Measurements from ENCODE around the gene SEMA4D.
A peak's percentile ranks its signal among the peaks of the same experiment; 100 is the strongest.
"Not testable (repeated sequence)": the region's sequence is repeated elsewhere in the genome, so short reads cannot be mapped to it uniquely, and the experiment has no call there.

SEMA4D gene

GRCh38 chr9:89486681-89487080, 11.2 kb downstream of the SEMA4D start:
- Histone ChIP-seq H3K9ac (ENCODE audit: low read length in 5 of 5) (no peak overlapping the region), H3K4me1 (ENCODE audit: control insufficient read depth in 5 of 5, insufficient read depth in 5 of 5, low read length in 5 of 5) (peaks cover 0 to 12% (median 0%) of the 10 kb centered on the region in 5 donors), H3K27me3 (ENCODE audit: control insufficient read depth in 5 of 5, insufficient read depth in 4 of 5, low read length in 5 of 5) (peaks cover 0 to 3% (median 0%) of the 10 kb centered on the region in 5 donors), H3K9me3 (ENCODE audit: control insufficient read depth in 5 of 5, low read length in 5 of 5) (peaks cover 0 to 5% (median 4%) of the 10 kb centered on the region in 5 donors), H3K27ac (ENCODE audit: low read depth, low read length) (no peak overlapping the region), H3K4me3 (ENCODE audit: low read depth in 1 of 5, low read length in 5 of 5) (no peak overlapping the region), H3K36me3 (ENCODE audit: control insufficient read depth in 5 of 5, insufficient read depth in 5 of 5, low read length in 5 of 5) (no peaks in the 10 kb centered on the region)

GRCh38 chr9:89484475-89485404, 13.2 kb downstream of the SEMA4D start:
- H3K9ac ChIP-seq (ENCODE audit: low read length in 5 of 5), result no peak overlapping the region
- no peaks in the 10 kb centered on the region for H3K36me3 ChIP-seq (ENCODE audit: control insufficient read depth in 5 of 5, insufficient read depth in 5 of 5, low read length in 5 of 5)
- H3K4me3 ChIP-seq (ENCODE audit: low read depth in 1 of 5, low read length in 5 of 5), result peak overlapping the region; percentile 30 to 61 (median 33)
- peaks cover 0 to 12% (median 0%) of the 10 kb centered on the region in 5 donors for H3K4me1 ChIP-seq (ENCODE audit: control insufficient read depth in 5 of 5, insufficient read depth in 5 of 5, low read length in 5 of 5)
- peaks cover 0 to 3% (median 0%) of the 10 kb centered on the region in 5 donors for H3K27me3 ChIP-seq (ENCODE audit: control insufficient read depth in 5 of 5, insufficient read depth in 4 of 5, low read length in 5 of 5)
- peaks cover 0 to 5% (median 4%) of the 10 kb centered on the region in 5 donors for H3K9me3 ChIP-seq (ENCODE audit: control insufficient read depth in 5 of 5, low read length in 5 of 5)
- no peak overlapping the region for H3K27ac ChIP-seq (ENCODE audit: low read depth, low read length)

DNA sequence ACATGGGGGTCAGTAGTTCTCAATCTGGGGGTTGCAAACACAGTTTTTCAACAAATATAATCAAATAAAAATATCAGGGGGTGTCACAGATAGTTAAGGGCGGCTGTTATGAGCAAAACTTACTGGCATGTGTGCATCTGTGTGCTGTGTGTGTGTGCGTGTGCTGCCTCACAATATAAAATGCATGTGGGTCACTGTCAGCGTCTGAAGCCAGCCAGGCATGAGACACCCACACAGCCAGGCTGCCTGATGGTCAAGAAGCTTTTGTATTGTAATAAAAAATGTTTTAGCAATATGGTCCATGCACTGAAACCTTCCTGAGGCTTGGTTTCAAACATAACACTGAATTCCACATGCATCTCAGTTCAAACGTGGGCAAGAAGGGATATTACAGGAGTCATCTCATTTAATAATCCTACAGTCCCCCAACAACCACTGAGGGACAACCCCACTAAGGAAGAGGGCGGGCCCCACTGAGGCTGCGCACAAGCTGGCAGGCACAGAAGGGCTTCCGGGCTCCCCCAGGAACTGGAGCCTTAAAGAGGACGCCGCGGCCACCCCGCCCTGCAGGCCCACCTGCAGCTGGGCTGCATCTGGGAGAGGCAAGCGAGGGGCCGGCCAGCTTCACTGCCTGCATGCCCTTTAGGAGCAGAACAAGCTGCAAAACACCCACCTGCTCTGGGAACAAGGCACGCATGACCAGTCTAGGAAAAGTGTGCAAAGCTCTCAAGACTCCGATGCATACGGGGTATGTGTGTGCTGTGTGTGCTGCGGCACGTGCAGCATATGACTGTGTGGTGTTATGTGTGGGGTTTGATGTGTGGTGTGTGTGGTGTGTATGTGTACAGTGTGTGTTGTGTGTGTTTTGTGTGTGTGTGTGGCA, 14.1 kb downstream of the SEMA4D start:
- Histone ChIP-seq H3K27me3 (ENCODE audit: control insufficient read depth in 5 of 5, insufficient read depth in 4 of 5, low read length in 5 of 5) (peaks cover 0 to 3% (median 0%) of the 10 kb centered on the region in 5 donors), H3K9ac (ENCODE audit: low read length in 5 of 5) (no peak overlapping the region), H3K4me1 (ENCODE audit: control insufficient read depth in 5 of 5, insufficient read depth in 5 of 5, low read length in 5 of 5) (peaks cover 0 to 12% (median 0%) of the 10 kb centered on the region in 5 donors), H3K36me3 (ENCODE audit: control insufficient read depth in 5 of 5, insufficient read depth in 5 of 5, low read length in 5 of 5) (no peaks in the 10 kb centered on the region), H3K9me3 (ENCODE audit: control insufficient read depth in 5 of 5, low read length in 5 of 5) (peaks cover 0 to 8% (median 4%) of the 10 kb centered on the region in 5 donors), H3K27ac (ENCODE audit: low read depth, low read length) (no peak overlapping the region), H3K4me3 (ENCODE audit: low read depth in 1 of 5, low read length in 5 of 5) (peak overlapping the region; percentile 30 to 61 (median 33))

- Histone ChIP-seq H3K27ac (ENCODE audit: low read depth, low read length) (no peak overlapping the region), H3K9ac (ENCODE audit: low read length in 5 of 5) (no peak overlapping the region), H3K4me1 (ENCODE audit: control insufficient read depth in 5 of 5, insufficient read depth in 5 of 5, low read length in 5 of 5) (peaks cover 0 to 16% (median 0%) of the 10 kb centered on the region in 5 donors), H3K9me3 (ENCODE audit: control insufficient read depth in 5 of 5, low read length in 5 of 5) (peaks cover 0 to 9% (median 4%) of the 10 kb centered on the region in 5 donors), H3K27me3 (ENCODE audit: control insufficient read depth in 5 of 5, insufficient read depth in 4 of 5, low read length in 5 of 5) (peaks cover 0 to 3% (median 0%) of the 10 kb centered on the region in 5 donors), H3K4me3 (ENCODE audit: low read depth in 1 of 5, low read length in 5 of 5) (no peak overlapping the region), H3K36me3 (ENCODE audit: control insufficient read depth in 5 of 5, insufficient read depth in 5 of 5, low read length in 5 of 5) (no peaks in the 10 kb centered on the region)
Measured at GRCh38 chr9:89482901-89483361, 15.0 kb downstream of the SEMA4D start.

GRCh38 chr9:89482056-89482851, 15.7 kb downstream of the SEMA4D start:
- H3K9ac ChIP-seq (ENCODE audit: low read length in 5 of 5), result no peak overlapping the region
- peaks cover 0 to 3% (median 0%) of the 10 kb centered on the region in 5 donors for H3K27me3 ChIP-seq (ENCODE audit: control insufficient read depth in 5 of 5, insufficient read depth in 4 of 5, low read length in 5 of 5)
- no peak overlapping the region for H3K27ac ChIP-seq (ENCODE audit: low read depth, low read length)
- peaks cover 0 to 9% (median 4%) of the 10 kb centered on the region in 5 donors for H3K9me3 ChIP-seq (ENCODE audit: control insufficient read depth in 5 of 5, low read length in 5 of 5)
- H3K4me1 ChIP-seq (ENCODE audit: control insufficient read depth in 5 of 5, insufficient read depth in 5 of 5, low read length in 5 of 5), result peaks cover 0 to 23% (median 2%) of the 10 kb centered on the region in 5 donors
- H3K4me3 ChIP-seq (ENCODE audit: low read depth in 1 of 5, low read length in 5 of 5), result no peak overlapping the region
- no peaks in the 10 kb centered on the region for H3K36me3 ChIP-seq (ENCODE audit: control insufficient read depth in 5 of 5, insufficient read depth in 5 of 5, low read length in 5 of 5)

- H3K36me3 ChIP-seq (ENCODE audit: control insufficient read depth in 5 of 5, insufficient read depth in 5 of 5, low read length in 5 of 5), result no peaks in the 10 kb centered on the region
- H3K4me3 ChIP-seq (ENCODE audit: low read depth in 1 of 5, low read length in 5 of 5), result no peak overlapping the region
- H3K9ac ChIP-seq (ENCODE audit: low read length in 5 of 5), result no peak overlapping the region
- H3K4me1 ChIP-seq (ENCODE audit: control insufficient read depth in 5 of 5, insufficient read depth in 5 of 5, low read length in 5 of 5), result peaks cover 0 to 28% (median 5%) of the 10 kb centered on the region in 5 donors
- H3K9me3 ChIP-seq (ENCODE audit: control insufficient read depth in 5 of 5, low read length in 5 of 5), result peaks cover 0 to 9% (median 2%) of the 10 kb centered on the region in 5 donors
- H3K27ac ChIP-seq (ENCODE audit: low read depth, low read length), result no peak overlapping the region
- H3K27me3 ChIP-seq (ENCODE audit: control insufficient read depth in 5 of 5, insufficient read depth in 4 of 5, low read length in 5 of 5), result peaks cover 0 to 3% (median 0%) of the 10 kb centered on the region in 5 donors
Measured at GRCh38 chr9:89481538-89481915, 16.4 kb downstream of the SEMA4D start.

- no peak overlapping the region for H3K4me3 ChIP-seq (ENCODE audit: low read depth in 1 of 5, low read length in 5 of 5)
- no peak overlapping the region for H3K27ac ChIP-seq (ENCODE audit: low read depth, low read length)
- no peaks in the 10 kb centered on the region for H3K36me3 ChIP-seq (ENCODE audit: control insufficient read depth in 5 of 5, insufficient read depth in 5 of 5, low read length in 5 of 5)
- H3K4me1 ChIP-seq (ENCODE audit: control insufficient read depth in 5 of 5, insufficient read depth in 5 of 5, low read length in 5 of 5), result peaks cover 0 to 28% (median 5%) of the 10 kb centered on the region in 5 donors
- H3K9me3 ChIP-seq (ENCODE audit: control insufficient read depth in 5 of 5, low read length in 5 of 5), result peaks cover 0 to 8% (median 0%) of the 10 kb centered on the region in 5 donors
- H3K9ac ChIP-seq (ENCODE audit: low read length in 5 of 5), result no peak overlapping the region
- peaks cover 0 to 3% (median 0%) of the 10 kb centered on the region in 5 donors for H3K27me3 ChIP-seq (ENCODE audit: control insufficient read depth in 5 of 5, insufficient read depth in 4 of 5, low read length in 5 of 5)
Measured at GRCh38 chr9:89480825-89481537, 16.9 kb downstream of the SEMA4D start.

- H3K4me1 ChIP-seq (ENCODE audit: control insufficient read depth in 5 of 5, insufficient read depth in 5 of 5, low read length in 5 of 5), result peaks cover 0 to 28% (median 5%) of the 10 kb centered on the region in 5 donors
- not testable (repeated sequence) for H3K9ac ChIP-seq (ENCODE audit: low read length in 5 of 5); H3K9me3 ChIP-seq (ENCODE audit: control insufficient read depth in 5 of 5, low read length in 5 of 5); H3K27ac ChIP-seq (ENCODE audit: low read depth, low read length); H3K4me3 ChIP-seq (ENCODE audit: low read depth in 1 of 5, low read length in 5 of 5); H3K27me3 ChIP-seq (ENCODE audit: control insufficient read depth in 5 of 5, insufficient read depth in 4 of 5, low read length in 5 of 5); H3K36me3 ChIP-seq (ENCODE audit: control insufficient read depth in 5 of 5, insufficient read depth in 5 of 5, low read length in 5 of 5)
Measured at GRCh38 chr9:89480372-89480771, 17.5 kb downstream of the SEMA4D start.

DNA sequence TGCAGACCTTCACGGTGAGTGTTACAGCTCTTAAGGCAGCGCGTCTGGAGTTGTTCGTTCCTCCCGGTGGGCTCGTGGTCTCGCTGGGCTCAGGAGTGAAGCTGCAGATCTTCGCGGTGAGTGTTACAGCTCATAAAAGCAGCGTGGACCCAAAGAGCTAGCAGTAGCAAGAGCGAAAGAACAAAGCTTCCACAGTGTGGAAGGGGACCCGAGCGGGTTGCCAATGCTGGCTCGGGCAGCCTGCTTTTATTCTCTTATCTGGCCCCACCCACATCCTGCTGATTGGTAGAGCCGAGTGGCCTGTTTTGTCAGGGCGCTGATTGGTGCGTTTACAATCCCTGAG, 18.3 kb downstream of the SEMA4D start:
- peaks cover 0 to 28% (median 5%) of the 10 kb centered on the region in 5 donors for H3K4me1 ChIP-seq (ENCODE audit: control insufficient read depth in 5 of 5, insufficient read depth in 5 of 5, low read length in 5 of 5)
- not testable (repeated sequence) for H3K4me3 ChIP-seq (ENCODE audit: low read depth in 1 of 5, low read length in 5 of 5); H3K27me3 ChIP-seq (ENCODE audit: control insufficient read depth in 5 of 5, insufficient read depth in 4 of 5, low read length in 5 of 5); H3K9me3 ChIP-seq (ENCODE audit: control insufficient read depth in 5 of 5, low read length in 5 of 5); H3K27ac ChIP-seq (ENCODE audit: low read depth, low read length); H3K9ac ChIP-seq (ENCODE audit: low read length in 5 of 5); H3K36me3 ChIP-seq (ENCODE audit: control insufficient read depth in 5 of 5, insufficient read depth in 5 of 5, low read length in 5 of 5)

Measured in subcutaneous abdominal adipose tissue (tissue), 5 donors.